GM21367 (cell line): ENCODE results near the gene CPD.
"Not testable (repeated sequence)": the region's sequence is repeated elsewhere in the genome, so short reads cannot be mapped to it uniquely, and the experiment has no call there.

ENCODE experiments used
- ATAC-seq: cut with Tn5 transposase; IDR thresholded peaks from one replicate; pipeline ENCODE4 v1.9.1; 2021; ENCODE audit not compliant: unreplicated experiment

CPD gene

DNA sequence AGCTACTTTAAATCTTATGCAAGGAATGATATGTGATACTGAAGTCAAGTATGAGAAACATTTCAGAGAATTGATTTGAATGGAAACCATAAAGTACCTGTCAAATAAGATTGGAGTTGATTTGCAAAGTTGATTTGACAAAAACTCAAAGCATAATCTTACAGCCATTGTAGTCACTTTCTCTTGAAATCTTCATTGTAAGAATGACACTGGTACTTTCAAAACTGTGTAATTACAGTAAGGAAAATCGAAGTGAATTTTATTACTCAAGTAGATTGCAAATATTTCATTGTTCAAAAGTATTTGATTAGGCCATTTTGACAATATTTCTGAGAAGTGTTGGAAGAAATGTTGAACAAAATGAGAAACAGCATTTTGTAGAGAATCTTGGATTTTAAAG is 3.6 kb downstream of the CPD start:
- ATAC-seq, result no peak

DNA sequence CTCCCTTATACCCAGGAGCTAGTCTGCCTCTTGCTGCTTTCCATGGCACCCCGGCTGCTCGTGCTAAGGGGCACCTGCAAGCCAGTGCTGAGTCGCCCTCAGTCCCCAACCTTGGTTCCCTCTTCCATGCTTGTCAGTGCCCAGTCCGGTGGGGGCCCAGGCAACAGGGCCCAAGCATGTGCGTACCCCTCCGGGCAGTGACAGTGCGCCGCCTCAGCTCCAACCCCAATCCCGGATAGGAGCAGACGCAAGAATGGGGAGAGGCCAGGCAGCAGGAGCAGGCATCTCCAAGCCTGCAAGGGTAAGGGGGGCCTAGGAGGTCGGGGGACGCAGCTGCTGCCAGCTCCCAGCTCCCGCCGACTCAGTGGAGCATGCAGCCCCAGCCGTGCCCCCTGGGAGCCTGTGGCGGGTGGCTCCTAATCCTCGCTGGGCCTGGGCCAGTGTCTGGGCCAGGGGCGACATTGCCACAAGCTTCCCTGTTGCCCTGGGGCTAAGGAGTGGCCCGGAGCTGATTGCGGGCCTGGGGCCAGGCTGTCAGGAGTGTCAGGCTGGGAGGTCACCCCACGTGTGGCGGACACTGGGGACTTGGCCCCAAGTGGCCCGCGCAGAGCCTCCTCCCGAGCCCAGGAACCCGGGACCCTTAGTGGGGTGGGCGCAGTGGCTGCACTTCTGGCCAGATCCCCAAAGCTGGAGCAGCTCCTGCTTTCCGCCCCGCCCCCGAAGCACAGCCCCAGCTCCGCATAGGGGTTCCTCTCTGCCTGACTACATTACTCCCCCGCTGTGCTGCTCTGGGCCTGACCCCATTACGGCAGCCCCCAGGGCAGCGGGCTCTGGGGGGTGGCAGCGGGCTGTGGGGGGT is 9.8 kb downstream of the CPD start:
- no peak for ATAC-seq

DNA sequence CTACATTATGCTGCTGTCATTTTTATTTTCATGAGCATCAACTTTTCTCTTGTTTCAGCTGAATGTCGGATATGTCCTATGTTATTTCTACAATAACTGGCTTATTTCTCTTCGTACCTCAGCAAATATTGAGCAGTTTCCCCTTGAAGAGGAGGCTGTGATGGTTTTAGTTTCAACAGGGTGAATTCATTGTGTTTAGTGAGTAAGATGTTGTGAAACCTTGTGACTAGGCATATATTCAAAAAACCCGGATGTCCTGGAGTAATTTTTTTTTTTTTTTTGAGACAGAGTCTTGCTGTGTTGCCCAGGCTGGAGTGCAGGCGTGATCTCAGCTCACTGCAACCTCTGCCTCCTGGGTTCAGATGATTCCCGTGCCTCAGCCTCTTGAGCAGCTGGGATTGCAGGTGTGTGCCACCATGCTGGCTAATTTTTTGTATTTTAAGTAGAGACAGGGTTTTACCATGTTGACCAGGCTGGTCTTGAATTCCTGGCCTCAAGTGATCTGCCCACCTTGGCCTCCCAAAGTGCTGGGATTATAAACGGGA is 11.1 kb downstream of the CPD start:
- ATAC-seq, result no peak

DNA sequence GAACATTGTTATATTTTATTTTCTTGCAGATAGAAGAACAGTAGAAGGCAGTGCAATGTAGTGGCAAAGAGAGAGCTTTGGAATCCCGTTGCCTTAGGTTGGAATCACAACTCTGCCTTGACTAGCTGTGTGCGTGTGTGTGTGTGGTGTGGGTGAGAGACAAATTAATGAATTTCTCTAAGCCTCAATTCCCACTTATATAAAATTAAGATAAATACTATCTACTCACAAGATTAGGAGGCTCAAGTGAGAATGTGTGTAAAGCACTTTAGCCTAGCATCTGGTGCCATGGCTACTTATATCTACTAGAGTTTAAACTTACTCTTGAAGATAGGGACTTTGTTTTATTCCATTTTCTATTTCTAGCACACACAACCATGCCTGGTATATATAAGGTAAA is 12.8 kb downstream of the CPD start:
- ATAC-seq, result no peak

DNA sequence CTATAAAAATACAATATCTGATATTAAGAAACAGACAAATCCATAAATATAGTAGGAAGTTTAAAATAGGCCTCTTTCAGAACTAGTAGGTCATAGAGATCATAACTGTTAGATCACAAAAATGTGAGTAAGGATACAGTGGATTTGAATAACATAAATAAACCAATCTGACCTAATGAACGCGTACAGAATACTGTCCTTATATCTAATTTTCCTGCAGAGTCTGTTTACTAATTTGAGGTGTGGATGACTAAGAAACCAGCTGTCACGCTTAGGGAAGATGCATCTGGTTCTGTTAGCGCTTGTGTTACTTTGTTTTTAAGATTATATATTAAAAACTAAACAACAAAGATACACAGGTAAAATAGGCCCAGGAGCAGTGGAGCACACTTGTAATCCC is 14.8 kb downstream of the CPD start:
- no peak for ATAC-seq

DNA sequence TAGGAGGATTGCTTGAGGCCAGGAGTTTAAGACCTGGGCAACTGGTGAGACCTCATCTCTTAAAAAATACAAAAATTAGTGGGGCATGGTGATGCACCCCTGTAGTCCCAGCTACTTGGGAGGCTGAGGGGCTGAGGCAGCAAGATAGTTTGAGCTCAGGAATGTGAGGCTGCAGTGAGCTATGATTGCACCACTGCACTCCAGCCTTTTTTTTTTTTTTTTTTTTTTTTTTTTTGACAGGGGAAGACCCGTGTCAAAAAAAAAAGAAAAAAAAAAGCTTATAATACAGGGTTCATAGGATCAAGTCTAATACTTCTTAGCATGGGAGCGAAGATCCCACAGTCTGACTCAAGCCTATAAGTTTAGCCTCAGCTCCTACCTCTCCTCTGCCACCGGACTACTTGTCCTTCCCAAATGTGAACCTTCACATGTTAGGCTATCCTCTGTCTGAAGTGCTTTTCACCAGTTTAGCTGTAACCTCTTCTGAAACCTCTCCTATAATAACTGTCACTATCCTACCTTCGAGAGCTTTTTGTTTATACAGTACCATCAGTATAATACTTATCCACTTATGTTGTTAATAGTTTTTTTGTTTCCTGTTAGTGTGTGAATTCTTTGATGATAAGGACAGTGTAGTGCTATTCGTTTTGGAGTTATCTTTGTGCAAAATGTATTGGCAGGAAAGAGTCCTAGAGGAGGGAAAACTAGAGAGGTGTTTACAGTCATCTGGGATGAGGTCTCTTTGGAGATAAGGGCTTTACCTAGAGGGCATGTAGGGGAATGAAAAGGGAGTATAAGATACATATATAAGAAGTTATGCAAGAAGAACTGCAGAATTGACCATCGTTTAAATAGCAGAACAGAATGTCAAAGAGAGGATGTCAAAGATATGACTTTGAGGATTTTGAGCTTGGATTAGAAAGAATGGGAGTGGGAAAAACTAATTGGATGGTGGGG is 15.5 kb downstream of the CPD start:
- no peak for ATAC-seq

DNA sequence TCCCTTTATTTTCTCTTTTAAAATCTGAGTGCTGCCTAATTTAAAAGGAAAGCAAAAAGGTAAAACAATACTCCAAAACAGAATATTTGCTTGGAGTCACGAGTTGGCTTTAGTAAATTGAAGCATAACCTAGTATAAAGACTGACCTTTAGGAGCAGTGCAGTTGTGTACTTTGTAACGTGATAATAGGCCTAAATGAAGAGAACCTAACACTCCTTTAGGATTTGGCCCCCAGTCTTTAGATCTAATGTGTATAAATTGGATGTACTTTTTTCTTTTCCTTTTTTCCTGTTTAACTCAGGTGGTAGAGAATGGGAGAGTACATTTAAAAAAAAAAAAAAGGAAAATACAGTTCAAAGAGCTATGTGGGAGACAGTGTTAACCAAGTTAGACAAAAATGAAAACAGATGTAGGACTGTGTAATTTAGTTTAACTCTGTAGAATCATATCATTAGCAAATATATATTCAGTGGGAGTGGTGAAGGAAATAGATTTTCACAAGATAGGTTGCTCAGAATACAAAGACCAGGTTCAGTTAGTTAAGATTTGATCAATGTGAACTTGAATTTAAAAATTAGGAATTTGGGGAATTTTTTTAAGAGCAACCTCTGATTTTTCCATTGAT is 16.8 kb downstream of the CPD start:
- ATAC-seq, result no peak

DNA sequence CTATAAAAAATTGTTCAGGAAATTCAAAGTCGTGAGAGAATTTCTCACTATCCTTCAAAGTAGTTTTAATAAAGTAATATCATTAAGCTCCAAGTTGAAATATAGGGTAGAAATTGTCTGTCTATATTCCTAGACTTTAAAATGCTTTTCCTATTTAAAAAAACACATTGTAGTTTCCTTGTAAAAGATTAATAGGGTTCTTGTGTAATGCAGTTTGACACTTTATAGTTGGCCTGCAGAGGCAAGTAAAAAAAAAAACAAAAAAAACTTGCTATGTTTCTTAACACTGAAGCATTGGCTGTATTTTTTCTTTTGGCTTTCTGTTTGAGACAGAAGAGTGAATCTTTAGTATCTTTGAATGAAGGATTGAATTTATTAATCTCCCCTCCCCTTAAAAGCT is 17.4 kb downstream of the CPD start:
- ATAC-seq, result no peak

DNA sequence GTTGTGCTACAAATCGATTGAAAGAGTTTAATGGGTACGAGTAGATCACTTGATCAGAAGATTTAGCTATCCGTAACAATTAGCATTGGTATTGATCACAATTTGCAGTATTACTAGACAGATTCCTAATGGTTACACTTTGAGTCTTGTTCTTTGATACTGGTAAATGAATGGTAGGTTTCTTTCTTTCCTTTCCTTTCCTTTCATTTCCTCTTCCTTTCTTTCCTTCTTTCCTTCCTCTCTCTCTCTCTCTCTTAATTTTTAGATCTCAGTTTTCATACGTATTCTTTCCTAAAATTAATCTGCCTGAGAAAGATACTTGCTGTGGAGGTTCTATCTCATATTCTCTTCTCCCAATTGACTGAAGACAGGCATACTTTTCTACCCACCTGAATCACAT is 17.9 kb downstream of the CPD start:
- no peak for ATAC-seq

DNA sequence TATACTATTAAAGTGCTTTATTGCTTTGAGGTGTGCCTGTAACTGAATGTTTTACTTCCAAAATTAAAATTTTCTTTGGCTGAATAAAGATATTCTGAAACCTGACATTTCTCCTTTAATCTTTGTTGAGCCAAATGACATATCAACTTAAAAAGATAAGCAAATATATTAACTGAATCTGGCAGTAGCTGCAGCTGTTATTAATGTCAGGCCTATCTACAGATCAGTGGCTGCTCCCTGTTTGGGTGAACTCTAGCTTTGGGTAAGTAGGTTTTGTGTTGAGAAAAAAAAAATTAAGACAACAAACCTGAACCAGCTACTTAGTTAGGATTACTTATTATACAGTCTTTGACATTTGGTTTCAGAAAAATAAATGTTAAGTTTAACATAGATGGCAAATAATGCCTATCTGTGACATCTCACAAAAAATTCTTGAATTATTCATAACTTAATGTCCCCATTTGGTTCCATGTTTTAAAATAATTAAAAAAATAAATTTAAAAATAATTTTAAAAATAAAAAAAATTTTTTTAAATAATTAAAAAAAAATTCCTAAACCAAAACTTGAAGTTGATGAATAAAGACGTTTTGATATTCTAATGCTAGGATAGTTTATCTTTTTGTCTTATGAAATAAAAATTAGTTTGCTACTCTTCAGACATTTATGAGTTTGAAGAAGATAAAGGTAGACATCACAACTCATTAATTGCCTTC is 19.8 kb downstream of the CPD start:
- no peak for ATAC-seq

DNA sequence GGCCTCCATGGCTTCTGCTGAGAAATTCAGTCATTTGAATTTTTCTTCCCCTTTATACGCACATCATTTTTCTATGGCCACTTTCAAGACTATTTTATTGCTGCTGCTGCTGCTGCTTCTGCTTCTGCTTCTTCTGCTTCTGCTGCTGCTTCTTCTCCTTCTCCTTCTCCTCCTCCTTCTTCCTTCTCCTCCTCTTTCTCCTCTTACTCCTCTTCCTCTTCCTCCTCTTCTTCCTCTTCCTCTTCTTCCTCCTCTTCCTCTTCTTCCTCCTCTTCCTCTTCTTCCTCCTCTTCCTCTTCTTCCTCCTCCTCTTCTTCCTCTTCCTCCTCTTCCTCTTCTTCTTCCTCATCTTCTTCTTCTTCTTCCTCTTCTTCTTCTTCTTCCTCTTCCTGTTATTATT is 22.4 kb downstream of the CPD start:
- ATAC-seq, result no peak

DNA sequence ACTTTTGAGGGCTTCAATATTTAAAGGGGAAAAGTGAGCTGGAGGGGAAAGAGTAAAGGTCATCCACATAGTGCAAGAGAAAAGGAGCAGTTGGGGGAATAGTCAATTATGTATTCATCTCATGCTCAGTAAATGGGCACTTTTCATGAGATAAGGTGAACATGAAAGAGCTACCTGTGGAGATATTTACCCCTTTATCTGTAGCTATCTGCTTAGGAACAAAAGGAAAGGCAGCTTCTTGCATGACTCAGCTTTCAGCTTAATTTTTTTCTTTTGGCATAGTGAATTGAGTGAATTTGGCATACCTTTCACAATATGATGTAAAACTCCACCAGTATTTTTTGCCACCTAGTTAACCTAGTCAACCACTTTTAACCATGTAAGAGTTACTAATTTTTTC is 26.4 kb downstream of the CPD start:
- ATAC-seq, result no peak

DNA sequence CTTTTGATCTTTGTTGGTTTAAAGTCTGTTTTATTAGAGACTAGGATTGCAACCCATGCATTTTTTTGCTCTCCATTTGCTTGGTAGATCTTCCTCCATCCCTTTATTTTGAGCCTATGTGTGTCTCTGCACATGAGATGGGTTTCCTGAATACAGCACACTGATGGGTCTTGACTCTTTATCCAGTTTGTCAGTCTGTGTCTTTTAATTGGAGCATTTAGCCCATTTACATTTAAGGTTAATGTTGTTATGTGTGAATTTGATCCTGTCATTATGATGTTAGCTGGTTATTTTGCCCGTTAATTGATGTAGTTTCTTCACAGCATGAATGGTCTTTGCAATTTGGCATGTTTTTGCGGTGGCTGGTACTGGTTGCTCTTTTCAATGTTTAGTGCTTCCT is 31.9 kb downstream of the CPD start:
- not testable (repeated sequence) for ATAC-seq

DNA sequence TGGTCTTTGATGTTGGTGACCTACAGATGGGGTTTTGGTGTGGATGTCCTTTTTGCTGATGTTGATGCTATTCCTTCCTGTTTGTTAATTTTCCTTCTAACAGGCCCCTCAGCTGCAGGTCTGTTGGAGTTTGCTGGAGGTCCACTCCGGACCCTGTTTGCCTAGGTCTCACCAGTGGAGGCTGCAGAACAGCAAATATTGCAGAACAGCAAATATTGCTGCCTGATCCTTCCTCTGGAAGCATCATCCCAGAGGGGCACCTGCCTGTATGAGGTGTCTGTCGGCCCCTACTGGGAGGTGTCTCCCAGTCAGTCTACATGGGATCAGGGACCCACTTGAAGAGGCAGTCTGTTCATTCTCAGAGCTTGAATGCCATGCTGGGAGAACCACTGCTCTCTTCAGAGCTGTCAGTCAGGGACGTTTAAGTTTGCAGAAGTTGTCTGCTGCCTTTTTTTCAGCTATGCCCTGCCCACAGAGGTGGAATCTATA is 33.3 kb downstream of the CPD start:
- ATAC-seq, result not testable (repeated sequence)

DNA sequence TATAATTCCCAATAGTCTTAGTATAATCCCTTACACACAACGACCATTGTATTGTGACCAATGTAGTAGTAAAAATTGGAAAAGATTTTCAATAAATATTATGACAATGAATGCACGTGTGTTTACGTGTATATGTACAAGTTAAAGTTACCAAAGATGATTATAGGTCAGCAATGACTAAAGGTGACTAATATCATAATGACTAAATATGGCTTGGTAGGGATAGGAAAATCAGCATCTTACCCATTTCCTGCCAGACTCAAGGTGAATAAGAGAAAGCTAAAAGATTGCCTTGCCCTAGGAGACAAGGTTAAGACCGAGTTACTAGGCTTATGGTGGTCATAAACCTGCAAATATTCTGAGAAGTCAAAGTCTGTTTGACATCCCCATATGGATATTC is 34.4 kb downstream of the CPD start:
- no peak for ATAC-seq

DNA sequence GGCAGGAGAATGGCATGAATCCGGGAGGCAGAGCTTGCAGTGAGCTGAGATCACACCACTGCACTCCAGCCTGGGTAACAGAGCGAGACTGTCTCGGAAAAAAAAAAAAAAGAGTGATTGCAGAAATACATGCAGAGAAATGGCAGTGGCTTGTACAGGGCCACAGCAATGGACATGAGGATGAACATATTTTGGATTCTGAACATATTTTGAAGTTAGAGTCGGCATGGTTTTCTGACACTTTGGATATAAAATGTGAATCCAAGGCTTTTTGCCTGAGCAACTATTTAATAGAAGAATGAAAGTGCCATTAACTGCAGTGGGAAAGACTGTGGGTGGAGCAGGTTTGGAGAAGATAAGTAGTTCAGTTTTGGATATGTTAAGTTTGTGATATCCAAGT is 35.8 kb downstream of the CPD start:
- ATAC-seq, result no peak

DNA sequence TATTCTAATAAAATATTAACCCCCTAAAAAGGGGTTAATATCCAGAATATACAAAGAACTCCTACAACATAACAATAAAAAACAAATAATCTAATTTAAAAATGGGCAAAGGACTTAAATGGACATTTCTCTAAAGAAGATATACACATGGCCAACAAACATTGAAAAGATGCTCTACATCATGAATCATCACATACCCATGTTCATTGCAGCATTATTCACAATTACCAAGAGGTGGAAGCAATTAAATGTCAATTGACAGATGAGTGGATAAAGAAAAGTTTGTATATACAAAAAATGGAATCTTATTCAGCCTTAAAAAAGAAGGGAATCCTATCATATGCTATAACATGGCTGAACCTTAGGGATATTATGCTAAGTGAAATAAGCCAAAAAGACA is 36.8 kb downstream of the CPD start:
- ATAC-seq, result no peak

DNA sequence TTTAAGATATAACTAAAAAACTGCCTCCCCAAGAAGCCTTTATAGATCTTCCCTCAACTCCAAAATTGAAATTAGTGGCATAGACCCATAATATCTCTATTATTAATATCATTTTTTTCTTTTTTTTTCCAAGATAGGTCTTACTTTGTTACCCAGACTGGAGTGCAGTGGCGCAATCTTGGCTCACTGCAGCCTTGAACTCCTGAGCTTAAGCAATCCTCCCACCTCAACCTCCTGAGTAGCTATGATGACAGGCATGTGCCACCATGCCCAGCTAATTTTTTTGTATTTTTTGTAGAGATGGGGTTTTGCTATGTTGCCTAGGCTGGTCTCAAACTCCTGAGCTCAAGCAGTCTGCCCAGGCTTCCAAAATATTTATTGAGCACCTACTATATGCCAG is 39.3 kb downstream of the CPD start:
- not testable (repeated sequence) for ATAC-seq

DNA sequence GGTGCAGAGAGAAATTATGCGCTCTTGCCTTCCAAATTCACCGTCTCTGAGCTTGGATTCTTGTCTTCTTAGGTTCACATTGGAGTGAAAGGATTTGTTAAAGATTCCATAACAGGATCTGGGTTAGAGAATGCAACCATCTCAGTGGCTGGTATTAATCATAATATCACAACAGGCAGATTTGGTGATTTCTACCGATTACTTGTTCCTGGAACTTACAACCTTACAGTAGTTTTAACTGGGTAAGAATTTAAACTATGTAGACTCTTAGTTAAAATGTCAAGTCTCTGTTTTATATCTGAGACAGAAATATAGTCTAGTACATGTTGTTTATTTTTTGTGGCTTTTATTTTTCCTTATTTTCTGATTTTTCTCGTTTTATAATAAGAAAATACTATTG is 42.9 kb downstream of the CPD start:
- ATAC-seq, result no peak

DNA sequence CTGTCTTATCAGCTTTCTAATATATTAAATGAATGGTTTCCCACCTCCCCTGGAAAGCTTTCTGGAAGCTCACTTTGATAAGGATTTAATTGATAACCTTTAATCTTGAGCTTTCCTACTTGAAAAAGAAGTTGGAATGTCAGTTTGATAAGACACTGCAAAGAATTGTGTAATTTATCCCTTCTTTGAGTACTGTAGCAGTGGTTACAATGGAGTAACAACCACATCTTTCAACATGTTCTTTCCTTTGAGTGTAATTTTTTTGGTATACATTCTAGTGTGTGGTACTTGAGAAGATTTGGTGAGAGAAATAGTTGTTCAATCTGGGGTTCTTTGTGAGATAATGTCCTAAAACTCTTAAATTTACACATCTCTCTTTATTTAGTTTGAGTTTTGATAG is 43.4 kb downstream of the CPD start:
- no peak for ATAC-seq

DNA sequence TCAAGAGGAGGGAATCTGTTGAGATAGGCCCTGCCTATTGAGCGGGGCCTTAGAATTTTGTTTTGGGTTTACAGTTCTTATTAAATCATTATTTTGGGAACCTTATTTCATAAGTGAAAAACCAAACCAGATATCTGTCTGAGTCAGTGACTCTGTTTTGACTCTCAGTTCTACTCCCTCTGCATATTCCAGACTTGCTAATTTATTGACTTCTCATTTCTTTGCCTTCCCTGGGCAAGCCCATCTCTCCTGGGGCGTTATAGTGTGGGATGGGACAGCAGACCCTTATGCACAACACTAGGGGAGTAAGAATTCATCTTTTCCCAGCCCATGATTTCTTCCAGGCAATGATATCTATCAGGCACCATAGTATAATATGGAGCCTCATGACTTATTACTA is 45.7 kb downstream of the CPD start:
- ATAC-seq, result no peak
